ENCODE measurements around the gene PSMG1.

Gene PSMG1

DNA sequence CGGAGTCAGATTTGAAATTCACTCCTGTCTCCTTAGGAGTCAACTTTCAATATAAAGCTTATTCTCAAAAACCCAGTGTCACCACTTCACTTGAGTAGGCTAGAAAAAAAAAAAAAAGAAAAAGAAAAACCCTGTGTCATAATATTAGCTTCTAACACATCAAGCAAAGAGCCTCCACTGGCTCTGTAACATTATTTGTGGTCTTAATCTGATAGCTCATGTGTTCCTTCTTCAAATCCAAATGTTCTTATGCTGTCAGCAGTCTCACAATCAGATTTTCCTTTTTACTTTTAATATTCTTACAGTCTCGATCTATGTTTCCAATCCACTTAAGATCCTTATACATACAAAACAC is 26.1 kb upstream of the PSMG1 start:
- Histone ChIP-seq H3K9me3 (ENCODE audit: insufficient read depth, low read depth, low read length) (no peaks in the 10 kb centered on the region), H3K9ac (ENCODE audit: low read depth, low read length) (no peak overlapping the region), H3K36me3 (ENCODE audit: insufficient read depth, low read depth, low read length) (peaks cover 95% of the 10 kb centered on the region), H3K27ac (ENCODE audit: low read length) (no peak overlapping the region), H3K4me1 (ENCODE audit: insufficient read depth, low read length) (no peaks in the 10 kb centered on the region), H3K4me3 (ENCODE audit: low read length) (no peak overlapping the region), H3K27me3 (ENCODE audit: insufficient read depth, low read length) (no peaks in the 10 kb centered on the region)

DNA sequence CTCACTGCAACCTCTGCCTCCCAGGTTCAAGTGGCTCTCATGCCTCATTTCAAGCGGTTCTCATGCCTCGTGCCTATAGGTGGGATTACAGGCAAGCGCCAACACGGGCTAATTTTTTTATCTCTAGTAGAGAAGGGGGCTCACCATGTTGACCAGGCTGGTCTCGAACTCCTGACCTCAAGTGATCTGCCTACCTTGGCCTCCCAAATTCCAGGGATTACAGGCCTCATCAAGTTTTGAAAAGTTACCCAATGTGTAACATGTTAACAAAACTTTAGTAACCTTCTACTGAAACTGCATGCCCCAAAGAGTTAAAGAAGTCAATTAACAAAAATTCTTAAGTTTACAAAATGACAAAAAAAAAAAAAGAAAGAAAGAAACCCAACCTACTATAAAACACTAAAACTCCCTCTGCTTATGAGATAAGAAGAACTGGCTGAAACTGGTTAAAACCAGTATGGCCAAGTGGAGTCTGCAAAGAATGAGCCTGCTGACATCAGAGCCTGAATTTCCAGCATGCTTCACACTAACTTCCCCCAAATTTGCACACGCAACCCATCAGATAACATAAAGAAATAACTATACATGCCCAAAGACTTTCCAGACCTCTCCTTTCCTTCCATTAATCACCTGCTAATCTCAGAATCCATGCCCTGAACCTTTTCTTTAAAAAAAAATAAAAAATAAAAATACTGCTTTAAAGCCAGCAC is 25.5 kb upstream of the PSMG1 start:
- Histone ChIP-seq H3K4me1 (ENCODE audit: insufficient read depth, low read length) (no peaks in the 10 kb centered on the region), H3K27me3 (ENCODE audit: insufficient read depth, low read length) (no peaks in the 10 kb centered on the region), H3K4me3 (ENCODE audit: low read length) (no peak overlapping the region), H3K27ac (ENCODE audit: low read length) (no peak overlapping the region), H3K36me3 (ENCODE audit: insufficient read depth, low read depth, low read length) (peaks cover 95% of the 10 kb centered on the region), H3K9me3 (ENCODE audit: insufficient read depth, low read depth, low read length) (no peaks in the 10 kb centered on the region), H3K9ac (ENCODE audit: low read depth, low read length) (no peak overlapping the region)

DNA sequence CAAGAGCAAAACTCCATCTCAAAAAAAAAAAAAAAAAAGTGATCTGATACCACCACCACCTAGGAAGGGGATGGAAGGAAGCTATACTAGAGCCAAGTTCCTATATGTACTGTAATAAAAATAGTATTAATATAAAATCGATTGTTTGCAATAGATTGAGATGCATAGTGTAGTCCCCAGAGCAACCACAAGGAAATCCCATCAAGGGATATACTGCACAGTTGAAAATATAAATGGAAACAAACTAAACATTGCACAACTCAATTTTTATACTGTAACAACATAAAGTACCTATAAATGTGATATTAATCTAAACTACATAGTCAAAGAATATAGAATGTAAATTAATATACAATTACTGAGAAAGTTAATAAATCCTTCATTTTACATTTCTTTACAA is 20.9 kb upstream of the PSMG1 start:
- no peak overlapping the region for H3K4me3 ChIP-seq (ENCODE audit: low read length)
- no peak overlapping the region for H3K9ac ChIP-seq (ENCODE audit: low read depth, low read length)
- H3K27me3 ChIP-seq (ENCODE audit: insufficient read depth, low read length): no peaks in the 10 kb centered on the region
- no peaks in the 10 kb centered on the region for H3K4me1 ChIP-seq (ENCODE audit: insufficient read depth, low read length)
- H3K36me3 ChIP-seq (ENCODE audit: insufficient read depth, low read depth, low read length): peaks cover 92% of the 10 kb centered on the region
- no peak overlapping the region for H3K27ac ChIP-seq (ENCODE audit: low read length)
- H3K9me3 ChIP-seq (ENCODE audit: insufficient read depth, low read depth, low read length): no peaks in the 10 kb centered on the region

DNA sequence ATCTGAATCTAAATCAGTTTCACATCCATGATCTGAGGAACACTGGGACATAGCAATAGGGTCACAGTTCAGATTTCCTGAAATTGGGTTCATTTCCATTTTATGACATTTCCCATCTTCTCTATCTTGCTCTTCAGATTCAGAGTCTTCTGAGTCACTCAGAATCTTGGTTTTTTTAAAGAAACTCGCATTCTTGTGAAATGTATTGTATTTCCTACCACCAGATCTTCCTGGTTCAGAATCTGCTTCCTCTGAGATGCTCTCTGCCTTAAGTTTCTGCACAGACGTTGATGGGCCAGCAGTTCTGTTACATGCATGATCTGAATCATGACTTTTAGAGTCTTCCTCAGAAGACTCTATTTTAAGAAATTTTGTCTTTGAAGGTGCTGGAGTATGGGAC is 15.5 kb upstream of the PSMG1 start:
- H3K9ac ChIP-seq (ENCODE audit: low read depth, low read length): no peak overlapping the region
- peaks cover 95% of the 10 kb centered on the region for H3K36me3 ChIP-seq (ENCODE audit: insufficient read depth, low read depth, low read length)
- no peak overlapping the region for H3K4me3 ChIP-seq (ENCODE audit: low read length)
- H3K4me1 ChIP-seq (ENCODE audit: insufficient read depth, low read length): no peaks in the 10 kb centered on the region
- H3K9me3 ChIP-seq (ENCODE audit: insufficient read depth, low read depth, low read length): no peaks in the 10 kb centered on the region
- no peaks in the 10 kb centered on the region for H3K27me3 ChIP-seq (ENCODE audit: insufficient read depth, low read length)
- H3K27ac ChIP-seq (ENCODE audit: low read length): no peak overlapping the region

DNA sequence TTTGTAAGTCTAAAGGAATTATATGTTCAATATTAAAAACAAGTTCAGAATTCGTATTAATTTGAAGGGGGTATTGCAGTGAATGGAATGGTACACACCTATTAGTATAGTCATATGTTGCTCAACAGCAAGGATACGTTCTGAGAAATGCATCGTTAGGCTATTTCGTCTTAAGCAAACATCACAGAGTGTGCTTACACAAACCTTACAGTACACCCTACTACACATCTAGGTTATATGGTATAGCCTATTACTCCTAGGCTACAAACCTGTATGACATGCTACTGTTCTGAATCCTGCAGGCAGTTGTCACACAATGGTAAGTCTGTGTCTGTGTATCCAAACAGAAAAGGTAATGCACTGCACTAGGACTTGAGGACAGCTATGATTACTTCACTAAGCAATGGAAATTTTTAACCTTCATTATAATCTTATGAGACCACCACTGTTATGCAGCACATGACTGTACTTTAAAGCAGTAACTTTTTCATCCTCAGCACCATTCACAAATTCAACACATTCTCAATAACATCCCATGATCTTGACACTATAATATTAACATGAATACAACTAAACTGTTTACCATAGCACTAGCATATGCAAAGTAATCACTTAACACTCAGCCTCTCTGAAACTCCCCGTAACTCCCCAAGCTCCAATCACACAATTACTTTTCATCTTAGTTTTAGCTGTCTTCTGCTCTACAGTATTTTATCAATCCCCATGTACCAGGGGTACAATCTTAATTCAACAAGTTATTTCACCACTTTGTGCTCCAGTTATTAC is 14.4 kb upstream of the PSMG1 start:
- Histone ChIP-seq H3K9me3 (ENCODE audit: insufficient read depth, low read depth, low read length) (no peaks in the 10 kb centered on the region), H3K36me3 (ENCODE audit: insufficient read depth, low read depth, low read length) (peaks cover 95% of the 10 kb centered on the region), H3K4me3 (ENCODE audit: low read length) (no peak overlapping the region), H3K27me3 (ENCODE audit: insufficient read depth, low read length) (no peaks in the 10 kb centered on the region), H3K27ac (ENCODE audit: low read length) (no peak overlapping the region), H3K4me1 (ENCODE audit: insufficient read depth, low read length) (no peaks in the 10 kb centered on the region), H3K9ac (ENCODE audit: low read depth, low read length) (no peak overlapping the region)

DNA sequence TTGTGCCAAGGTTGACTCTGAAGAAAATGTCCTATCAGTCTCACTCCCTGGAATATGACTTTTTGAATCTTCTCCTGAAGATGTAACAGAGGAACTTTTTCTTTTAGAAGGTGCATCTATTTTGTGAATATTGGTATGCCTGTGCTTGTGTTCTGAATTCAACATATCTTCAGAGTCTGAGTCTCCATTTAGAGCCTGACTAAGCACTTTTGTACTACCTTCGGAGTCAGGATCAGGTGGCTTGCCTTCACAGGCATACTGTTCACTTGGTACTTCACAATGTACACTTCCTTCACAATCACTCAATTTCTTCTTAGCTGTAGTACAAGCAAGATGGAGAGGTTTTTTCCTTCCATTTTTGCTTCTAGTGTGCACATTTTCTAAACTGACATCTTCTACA is 13.6 kb upstream of the PSMG1 start:
- H3K4me1 ChIP-seq (ENCODE audit: insufficient read depth, low read length): no peaks in the 10 kb centered on the region
- H3K4me3 ChIP-seq (ENCODE audit: low read length): no peak overlapping the region
- no peak overlapping the region for H3K9ac ChIP-seq (ENCODE audit: low read depth, low read length)
- H3K9me3 ChIP-seq (ENCODE audit: insufficient read depth, low read depth, low read length): no peaks in the 10 kb centered on the region
- H3K36me3 ChIP-seq (ENCODE audit: insufficient read depth, low read depth, low read length): peaks cover 90% of the 10 kb centered on the region
- H3K27ac ChIP-seq (ENCODE audit: low read length): no peak overlapping the region
- H3K27me3 ChIP-seq (ENCODE audit: insufficient read depth, low read length): no peaks in the 10 kb centered on the region

DNA sequence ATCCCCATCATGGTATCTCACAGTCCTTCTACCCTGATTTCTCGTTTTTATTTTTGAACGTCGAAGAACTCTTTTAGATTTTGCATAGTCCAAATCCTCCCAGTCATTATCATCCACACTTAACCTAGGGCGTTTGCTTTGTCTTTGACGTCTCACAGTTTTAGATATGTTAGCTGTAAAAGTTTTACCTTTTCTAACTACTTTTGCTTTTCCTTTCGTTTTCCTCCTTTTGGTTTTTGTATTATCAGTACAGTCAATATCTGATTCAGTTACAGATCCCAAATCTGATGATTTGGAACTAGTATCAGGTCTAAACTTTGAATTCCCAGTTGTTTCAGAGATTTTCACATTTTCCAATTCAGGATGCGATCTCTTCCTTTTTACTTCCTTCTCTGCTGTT is 13.1 kb upstream of the PSMG1 start:
- no peak overlapping the region for H3K9ac ChIP-seq (ENCODE audit: low read depth, low read length)
- no peak overlapping the region for H3K27ac ChIP-seq (ENCODE audit: low read length)
- peaks cover 90% of the 10 kb centered on the region for H3K36me3 ChIP-seq (ENCODE audit: insufficient read depth, low read depth, low read length)
- H3K4me3 ChIP-seq (ENCODE audit: low read length): no peak overlapping the region
- no peaks in the 10 kb centered on the region for H3K27me3 ChIP-seq (ENCODE audit: insufficient read depth, low read length)
- H3K4me1 ChIP-seq (ENCODE audit: insufficient read depth, low read length): no peaks in the 10 kb centered on the region
- no peaks in the 10 kb centered on the region for H3K9me3 ChIP-seq (ENCODE audit: insufficient read depth, low read depth, low read length)

DNA sequence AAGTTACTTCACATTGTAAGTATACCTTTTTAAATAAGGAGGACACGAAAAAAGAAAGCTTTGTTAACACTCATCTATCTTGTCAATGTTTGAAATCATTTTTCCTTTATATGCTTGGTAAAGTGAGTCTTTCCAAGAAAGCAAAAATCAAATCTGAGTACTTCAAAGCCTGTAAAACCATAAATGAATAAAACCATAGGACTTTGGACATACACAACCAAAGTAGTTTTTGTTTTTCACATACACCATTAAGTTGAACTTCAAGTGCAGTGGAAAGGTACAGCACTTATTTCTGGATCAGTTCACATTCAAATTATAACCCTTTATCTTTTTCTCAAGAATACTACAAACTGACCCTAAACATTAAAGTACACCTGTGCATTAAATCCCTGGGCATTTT is 10.1 kb upstream of the PSMG1 start:
- peaks cover 63% of the 10 kb centered on the region for H3K36me3 ChIP-seq (ENCODE audit: insufficient read depth, low read depth, low read length)
- no peak overlapping the region for H3K9ac ChIP-seq (ENCODE audit: low read depth, low read length)
- H3K4me3 ChIP-seq (ENCODE audit: low read length): no peak overlapping the region
- H3K9me3 ChIP-seq (ENCODE audit: insufficient read depth, low read depth, low read length): no peaks in the 10 kb centered on the region
- H3K27ac ChIP-seq (ENCODE audit: low read length): no peak overlapping the region
- H3K4me1 ChIP-seq (ENCODE audit: insufficient read depth, low read length): 0 out of 2 replicates have a peak, but pooled peaks cover 2% of the 10 kb centered on the region
- no peaks in the 10 kb centered on the region for H3K27me3 ChIP-seq (ENCODE audit: insufficient read depth, low read length)

DNA sequence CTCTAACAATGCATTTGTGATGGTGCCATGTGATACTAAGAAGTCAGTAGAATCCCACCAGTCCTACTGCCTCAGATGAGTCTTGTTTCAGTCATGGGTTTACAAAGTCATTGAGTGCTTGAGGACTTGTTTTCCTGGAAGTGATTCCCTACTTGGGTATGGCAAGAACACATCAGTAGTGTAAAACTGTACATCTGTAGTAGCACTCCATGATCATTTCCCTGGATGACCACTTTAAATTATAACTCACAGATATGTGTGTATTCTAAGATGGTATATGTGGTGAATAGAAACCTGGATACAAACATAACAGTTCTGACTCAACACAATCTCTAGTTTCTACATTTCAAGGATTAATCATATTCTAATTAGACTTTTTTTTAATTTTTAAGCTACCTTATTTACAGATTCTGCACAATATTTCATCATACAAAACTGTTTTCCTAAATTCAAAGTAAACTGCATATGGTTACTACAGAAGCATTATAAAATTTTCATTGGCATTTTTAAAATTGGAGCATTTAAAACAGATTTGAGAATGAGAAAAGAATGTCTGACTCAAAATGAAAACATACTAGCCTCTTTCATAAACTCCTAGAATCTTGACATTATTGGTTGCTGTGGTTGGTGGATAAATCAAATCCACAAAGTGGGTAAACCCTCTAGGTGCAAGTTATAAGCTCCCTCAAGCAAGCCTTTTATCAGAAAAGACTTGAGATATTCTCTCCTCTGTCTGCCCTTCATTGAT is 6.8 kb upstream of the PSMG1 start:
- no peaks in the 10 kb centered on the region for H3K27me3 ChIP-seq (ENCODE audit: insufficient read depth, low read length)
- no peak overlapping the region for H3K4me3 ChIP-seq (ENCODE audit: low read length)
- no peak overlapping the region for H3K27ac ChIP-seq (ENCODE audit: low read length)
- no peak overlapping the region for H3K9ac ChIP-seq (ENCODE audit: low read depth, low read length)
- peaks cover 6% of the 10 kb centered on the region; the same call in 1 of the 2 replicates for H3K4me1 ChIP-seq (ENCODE audit: insufficient read depth, low read length)
- no peaks in the 10 kb centered on the region for H3K9me3 ChIP-seq (ENCODE audit: insufficient read depth, low read depth, low read length)
- peaks cover 29% of the 10 kb centered on the region for H3K36me3 ChIP-seq (ENCODE audit: insufficient read depth, low read depth, low read length)

DNA sequence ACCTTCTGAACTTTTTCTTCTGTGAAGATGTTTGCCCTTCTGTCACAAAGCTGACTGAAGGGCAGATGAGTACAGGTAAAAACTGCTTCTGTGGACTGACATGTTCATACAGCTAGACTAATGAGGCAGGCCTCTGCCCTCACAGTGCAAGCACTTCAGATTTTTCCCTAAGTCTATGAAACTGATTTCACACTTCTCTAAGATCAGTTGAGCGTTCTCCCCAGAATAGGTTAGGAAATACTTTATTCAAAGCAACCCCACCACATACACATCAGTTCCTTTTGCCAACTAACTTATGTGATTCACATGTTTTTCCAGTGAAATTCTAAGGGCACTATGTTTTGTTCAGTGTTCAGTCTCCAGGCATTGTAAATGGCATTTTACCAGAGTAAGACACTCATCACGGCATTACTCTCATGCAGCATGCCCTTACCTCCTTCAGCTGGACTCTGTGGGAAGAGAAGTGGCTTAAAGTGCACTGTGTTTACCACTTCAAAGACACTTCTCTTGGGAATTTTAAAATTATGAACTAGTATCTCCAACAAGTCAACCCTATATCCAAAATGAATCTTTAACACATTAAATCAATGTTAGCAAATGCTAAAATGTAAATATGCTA is 5.4 kb upstream of the PSMG1 start:
- peaks cover 15% of the 10 kb centered on the region; the same call in 1 of the 2 replicates for H3K36me3 ChIP-seq (ENCODE audit: insufficient read depth, low read depth, low read length)
- no peaks in the 10 kb centered on the region for H3K9me3 ChIP-seq (ENCODE audit: insufficient read depth, low read depth, low read length)
- no peaks in the 10 kb centered on the region for H3K27me3 ChIP-seq (ENCODE audit: insufficient read depth, low read length)
- no peak overlapping the region for H3K27ac ChIP-seq (ENCODE audit: low read length)
- H3K4me3 ChIP-seq (ENCODE audit: low read length): no peak overlapping the region
- peaks cover 6% of the 10 kb centered on the region; the same call in 1 of the 2 replicates for H3K4me1 ChIP-seq (ENCODE audit: insufficient read depth, low read length)
- no peak overlapping the region for H3K9ac ChIP-seq (ENCODE audit: low read depth, low read length)

DNA sequence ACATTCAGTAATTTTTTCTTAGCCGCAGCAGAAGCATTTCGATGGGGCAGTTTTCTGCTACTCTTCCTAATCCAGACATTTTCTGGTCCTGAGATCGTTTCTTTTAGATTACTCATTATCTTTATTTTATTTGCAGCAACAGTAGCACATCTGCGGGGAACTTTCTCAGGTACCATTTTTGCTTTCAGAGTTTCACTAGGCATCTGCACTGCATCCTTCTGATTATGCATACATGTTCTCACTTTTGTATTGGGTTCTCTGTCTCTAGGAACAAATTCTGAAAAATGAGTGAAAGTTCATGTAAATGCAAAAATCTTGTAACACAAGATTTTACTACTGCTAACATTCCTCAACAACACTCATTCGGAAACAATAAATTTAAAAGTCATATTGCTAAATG is 3.9 kb upstream of the PSMG1 start:
- Histone ChIP-seq H3K9me3 (ENCODE audit: insufficient read depth, low read depth, low read length) (no peaks in the 10 kb centered on the region), H3K27ac (ENCODE audit: low read length) (no peak overlapping the region), H3K27me3 (ENCODE audit: insufficient read depth, low read length) (peaks cover 3% of the 10 kb centered on the region; the same call in 1 of the 2 replicates), H3K36me3 (ENCODE audit: insufficient read depth, low read depth, low read length) (peaks cover 9% of the 10 kb centered on the region; the same call in 1 of the 2 replicates), H3K4me1 (ENCODE audit: insufficient read depth, low read length) (peaks cover 6% of the 10 kb centered on the region; the same call in 1 of the 2 replicates), H3K9ac (ENCODE audit: low read depth, low read length) (no peak overlapping the region), H3K4me3 (ENCODE audit: low read length) (no peak overlapping the region)
